Peyer's patch (tissue), 4 donors: ENCODE measurements around the gene MS4A7. TPM values are rescaled to one million over a fixed set of nuclear protein-coding genes. Genes with fewer than 3 reads are reported as not detected.

ENCODE experiments used
- DNase-seq, 3 donors: peaks; one replicate each; pipeline ENCODE4 v3.0.0-alpha.2; 2017 to 2019
- H3K27ac ChIP-seq, 4 donors: fragments of 200-600 bp; sonication (generic); one replicate each; pipeline ENCODE4 v1.5.1; 2016 to 2019
- H3K27me3 ChIP-seq, 2 donors: fragments of 200-600 bp; sonication (generic); one replicate each; pipeline ENCODE4 v1.5.1; 2019
- H3K36me3 ChIP-seq, 3 donors: fragments of 200-600 bp; sonication (generic); one replicate each; pipeline ENCODE4 v1.5.1; 2016 to 2019
- H3K4me1 ChIP-seq, 4 donors: fragments of 200-600 bp; sonication (generic); one replicate each; pipeline ENCODE4 v1.5.1; 2016 to 2019
- H3K4me3 ChIP-seq, 4 donors: fragments of 200-600 bp; sonication (generic); 1 replicate in 3 of 4; 2 replicates in 1 of 4; pipeline ENCODE4 v1.5.1; 2016 to 2019; ENCODE audit warnings: mild to moderate bottlenecking in 1 of 4
- H3K9me3 ChIP-seq, 4 donors: fragments of 200-600 bp; sonication (generic); one replicate each; pipeline ENCODE4 v1.5.1; 2016 to 2019; ENCODE audit warnings: mild to moderate bottlenecking in 1 of 4
- POLR2A ChIP-seq, 2 donors: fragments of 450-650 bp; IDR thresholded peaks; one replicate each; pipeline ENCODE4 v1.5.1; 2017; ENCODE audit warnings: antibody characterized with exemption in 2 of 2, mild to moderate bottlenecking in 2 of 2, moderate library complexity in 2 of 2
- total RNA-seq, 4 donors: library from RNA; depleted of rRNA; stranded (reverse); fragments of >200 nt; gene quantifications; one replicate each; pipeline ENCODE4 v1.1.0, GENCODE V29; 2016
- TF ChIP-seq, protein P1 (sequence below), 6 experiments: fragments of 450-650 bp in 4 of 6; fragments of 200-600 bp in 2 of 6; sonication (generic) in 1 of 6; IDR thresholded peaks; one replicate each; pipeline ENCODE4 v1.5.1; 2017 to 2019; ENCODE audit warnings: antibody characterized with exemption in 6 of 6, mild to moderate bottlenecking in 3 of 6, moderate library complexity in 1 of 6

Gene MS4A7
- total RNA-seq, 4 donors from 2014 or later, result 5.0 to 52.0 (median 14.9) TPM

GRCh38 chr11:60370811-60371298 lies 7.5 kb upstream of the MS4A7 start:
- H3K27ac ChIP-seq, result peak overlapping the region in 2 of 4 donors; percentile 30 to 38
- DNase-seq, result no peak

DNA sequence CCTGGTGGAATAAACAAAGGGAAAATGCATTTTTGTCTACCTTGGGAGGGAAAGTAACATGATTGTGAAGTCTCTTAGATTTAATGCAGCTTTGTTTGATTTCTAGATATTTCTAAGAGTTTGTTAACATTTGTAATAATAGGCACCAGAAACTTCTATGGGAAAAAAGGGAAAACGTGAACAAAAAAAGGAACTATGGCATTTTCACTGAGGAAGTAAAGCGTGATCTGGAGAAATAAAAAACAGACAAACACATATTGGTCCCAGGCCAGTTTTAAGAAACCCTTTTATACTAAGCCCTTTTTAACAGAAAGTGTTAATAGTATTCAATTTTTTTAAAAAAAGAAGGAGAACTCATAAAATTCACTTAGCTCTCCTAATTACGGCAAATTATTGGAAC lies 6.9 kb upstream of the MS4A7 start:
- DNase-seq, result no peak
- no peaks in the 10 kb centered on the region for H3K9me3 ChIP-seq
- no peaks in the 10 kb centered on the region for H3K27me3 ChIP-seq
- no peaks in the 10 kb centered on the region for H3K36me3 ChIP-seq
- H3K4me3 ChIP-seq, result no peak overlapping the region
- no peak for TF ChIP-seq POLR2A (IDR thresholded peaks at IDR 0.05)
- TF ChIP-seq, protein P1, sequence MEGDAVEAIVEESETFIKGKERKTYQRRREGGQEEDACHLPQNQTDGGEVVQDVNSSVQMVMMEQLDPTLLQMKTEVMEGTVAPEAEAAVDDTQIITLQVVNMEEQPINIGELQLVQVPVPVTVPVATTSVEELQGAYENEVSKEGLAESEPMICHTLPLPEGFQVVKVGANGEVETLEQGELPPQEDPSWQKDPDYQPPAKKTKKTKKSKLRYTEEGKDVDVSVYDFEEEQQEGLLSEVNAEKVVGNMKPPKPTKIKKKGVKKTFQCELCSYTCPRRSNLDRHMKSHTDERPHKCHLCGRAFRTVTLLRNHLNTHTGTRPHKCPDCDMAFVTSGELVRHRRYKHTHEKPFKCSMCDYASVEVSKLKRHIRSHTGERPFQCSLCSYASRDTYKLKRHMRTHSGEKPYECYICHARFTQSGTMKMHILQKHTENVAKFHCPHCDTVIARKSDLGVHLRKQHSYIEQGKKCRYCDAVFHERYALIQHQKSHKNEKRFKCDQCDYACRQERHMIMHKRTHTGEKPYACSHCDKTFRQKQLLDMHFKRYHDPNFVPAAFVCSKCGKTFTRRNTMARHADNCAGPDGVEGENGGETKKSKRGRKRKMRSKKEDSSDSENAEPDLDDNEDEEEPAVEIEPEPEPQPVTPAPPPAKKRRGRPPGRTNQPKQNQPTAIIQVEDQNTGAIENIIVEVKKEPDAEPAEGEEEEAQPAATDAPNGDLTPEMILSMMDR (IDR thresholded peaks at IDR 0.05), result no peak
- H3K4me1 ChIP-seq, result no peaks in the 10 kb centered on the region
- peak overlapping the region in 2 of 4 donors; percentile 16 to 38 for H3K27ac ChIP-seq

More at GRCh38 chr11:60370811-60371298, 7.5 kb upstream of the MS4A7 start:
- no peaks in the 10 kb centered on the region for H3K9me3 ChIP-seq
- TF ChIP-seq POLR2A (IDR thresholded peaks at IDR 0.05), result no peak
- TF ChIP-seq, protein P1 (IDR thresholded peaks at IDR 0.05), result no peak
- no peaks in the 10 kb centered on the region for H3K27me3 ChIP-seq
- H3K4me3 ChIP-seq, result no peak overlapping the region
- H3K36me3 ChIP-seq, result no peaks in the 10 kb centered on the region
- H3K4me1 ChIP-seq, result no peaks in the 10 kb centered on the region

DNA sequence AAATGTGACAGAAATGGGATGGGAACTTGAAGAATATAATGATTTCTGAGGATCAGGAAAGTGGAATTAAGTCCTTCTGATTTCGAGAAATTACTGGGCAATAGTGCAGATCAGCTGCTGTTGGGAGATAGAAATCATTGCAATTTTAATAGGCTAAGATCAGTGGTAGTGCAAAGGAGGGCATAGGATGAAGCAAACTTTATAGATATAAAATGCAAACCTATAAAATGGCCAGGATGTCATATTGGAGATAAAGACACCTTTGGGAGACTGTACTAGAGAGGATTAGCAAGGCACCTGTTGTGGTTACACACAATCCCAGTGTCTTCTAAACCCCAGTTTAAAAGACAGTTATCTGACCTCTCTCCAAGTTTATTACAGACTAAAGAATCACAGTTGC lies 6.5 kb upstream of the MS4A7 start:
- TF ChIP-seq, protein P1 (IDR thresholded peaks at IDR 0.05), result no peak
- no peak for TF ChIP-seq POLR2A (IDR thresholded peaks at IDR 0.05)

DNA sequence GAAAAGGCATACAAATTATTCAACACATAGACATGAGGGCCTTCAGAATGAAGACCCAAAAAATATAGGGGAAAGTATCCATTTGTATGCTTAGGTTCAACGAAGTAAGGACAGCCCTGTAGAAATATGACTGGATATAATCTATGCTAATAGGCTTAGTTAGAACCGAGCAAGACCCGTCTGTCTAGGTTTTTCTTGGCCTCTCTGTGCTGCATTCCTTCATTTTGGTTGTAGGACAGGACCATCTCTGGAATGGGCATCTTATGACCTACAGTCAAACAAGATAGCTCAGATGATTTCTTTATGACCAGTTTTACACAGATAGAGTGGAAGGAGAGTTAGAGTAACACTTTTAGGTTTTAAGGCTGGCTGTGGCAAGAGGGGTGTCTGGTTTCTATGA lies 5.6 kb upstream of the MS4A7 start:
- DNase-seq, result no peak
- Histone ChIP-seq H3K4me3 (no peak overlapping the region), H3K9me3 (no peaks in the 10 kb centered on the region), H3K4me1 (no peaks in the 10 kb centered on the region), H3K27ac (no peak overlapping the region), H3K27me3 (no peaks in the 10 kb centered on the region), H3K36me3 (no peaks in the 10 kb centered on the region)
- TF ChIP-seq, protein P1 (IDR thresholded peaks at IDR 0.05), result no peak
- no peak for TF ChIP-seq POLR2A (IDR thresholded peaks at IDR 0.05)

More for the DNA sequence above, 6.5 kb upstream of the MS4A7 start:
- no peak for DNase-seq
- H3K27me3 ChIP-seq, result no peaks in the 10 kb centered on the region
- H3K36me3 ChIP-seq, result no peaks in the 10 kb centered on the region
- H3K4me3 ChIP-seq, result no peak overlapping the region
- peak overlapping the region in 2 of 4 donors; percentile 16 to 38 for H3K27ac ChIP-seq
- no peaks in the 10 kb centered on the region for H3K4me1 ChIP-seq
- H3K9me3 ChIP-seq, result no peaks in the 10 kb centered on the region

DNA sequence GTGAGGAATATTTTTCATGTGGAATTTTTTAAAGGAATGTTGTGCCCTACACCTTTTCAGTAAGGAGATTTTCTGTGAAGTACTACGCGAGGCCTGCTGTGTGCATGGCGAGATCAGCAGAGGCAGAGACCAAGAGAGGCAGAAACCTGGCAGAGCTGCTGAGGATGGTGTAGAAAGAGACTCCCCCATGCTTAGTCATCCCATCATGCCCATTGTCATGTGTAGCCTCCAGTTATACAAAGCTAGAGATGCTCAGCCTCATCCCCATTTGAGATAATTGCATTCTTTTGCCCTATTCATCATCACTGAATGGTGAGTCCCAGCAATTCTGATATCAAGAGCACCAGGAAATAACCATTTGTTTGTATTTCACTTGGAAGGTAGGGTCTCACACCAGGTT lies 3.0 kb upstream of the MS4A7 start:
- Histone ChIP-seq H3K4me3 (no peak overlapping the region), H3K4me1 (no peaks in the 10 kb centered on the region), H3K27ac (no peak overlapping the region), H3K36me3 (no peaks in the 10 kb centered on the region), H3K27me3 (no peaks in the 10 kb centered on the region), H3K9me3 (no peaks in the 10 kb centered on the region)
- TF ChIP-seq POLR2A (IDR thresholded peaks at IDR 0.05), result no peak
- TF ChIP-seq, protein P1 (IDR thresholded peaks at IDR 0.05), result no peak
- no peak for DNase-seq

- Histone ChIP-seq H3K27me3 (no peaks in the 10 kb centered on the region), H3K4me1 (no peaks in the 10 kb centered on the region), H3K27ac (peak overlapping the region in 2 of 4 donors; percentile 7 to 74), H3K36me3 (no peaks in the 10 kb centered on the region), H3K9me3 (no peaks in the 10 kb centered on the region), H3K4me3 (no peak overlapping the region)
- no peak for DNase-seq
- TF ChIP-seq, protein P1 (IDR thresholded peaks at IDR 0.05), result no peak
- no peak for TF ChIP-seq POLR2A (IDR thresholded peaks at IDR 0.05)
These were observed 1.7 kb upstream of the MS4A7 start for GRCh38 chr11:60376601-60377000.
